HG03095 (cell line): Measurements from ENCODE around the gene SLIT3.

ENCODE experiments used
- ATAC-seq: cut with Tn5 transposase; IDR thresholded peaks from one replicate; pipeline ENCODE4 v1.9.1; 2021; ENCODE audit warnings: moderate library complexity; ENCODE audit not compliant: unreplicated experiment

SLIT3 gene

GRCh38 chr5:168818558-168818957 lies 482.4 kb downstream of the SLIT3 start:
- ATAC-seq = no peak

GRCh38 chr5:168817591-168817990 lies 483.3 kb downstream of the SLIT3 start:
- ATAC-seq = no peak

GRCh38 chr5:168816661-168817060 lies 484.3 kb downstream of the SLIT3 start:
- no peak for ATAC-seq

DNA sequence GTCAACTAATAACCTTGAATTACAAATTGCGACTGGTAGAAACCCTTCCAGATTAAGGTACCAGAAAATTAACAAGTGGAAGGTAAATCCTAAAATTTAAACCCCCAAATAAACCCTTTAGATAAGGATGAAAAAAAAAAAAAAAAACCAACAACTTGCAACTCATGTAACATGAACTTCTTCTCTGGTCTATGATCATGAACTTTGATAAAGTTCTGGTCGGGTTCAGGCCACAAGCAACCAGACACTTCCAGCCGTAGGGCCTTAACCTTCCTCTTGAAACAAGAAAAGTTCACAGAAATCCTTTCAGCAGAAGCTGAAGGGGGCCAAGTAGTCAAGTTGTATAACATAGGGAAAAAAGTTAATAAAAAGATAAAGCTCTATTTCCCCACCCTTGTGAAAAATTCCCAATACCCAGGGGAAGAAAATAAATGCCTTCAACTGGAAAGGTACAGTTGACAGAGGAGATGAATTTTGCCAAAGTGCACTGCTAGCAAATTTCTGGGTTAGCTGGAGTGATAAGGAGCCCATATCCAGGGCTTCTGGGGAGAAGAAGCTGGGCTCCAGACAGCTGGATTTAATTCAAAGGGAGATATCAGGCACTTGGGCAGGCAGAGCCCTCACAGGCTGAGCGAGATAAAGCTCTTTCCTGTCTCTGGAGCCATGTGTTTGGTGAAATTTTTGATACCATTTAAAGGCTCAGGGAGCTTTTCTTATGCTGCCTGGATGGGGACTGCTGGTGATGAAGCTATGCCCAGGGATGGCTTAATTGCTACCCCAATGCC lies 487.6 kb downstream of the SLIT3 start:
- ATAC-seq = no peak

GRCh38 chr5:168810641-168811040 lies 490.3 kb downstream of the SLIT3 start:
- ATAC-seq = no peak

- no peak for ATAC-seq
Observed at GRCh38 chr5:168809218-168809617, 491.7 kb downstream of the SLIT3 start.

- no peak for ATAC-seq
Observed at GRCh38 chr5:168808051-168808616, 492.8 kb downstream of the SLIT3 start.

- no peak for ATAC-seq
Observed at GRCh38 chr5:168807287-168807686, 493.7 kb downstream of the SLIT3 start.

DNA sequence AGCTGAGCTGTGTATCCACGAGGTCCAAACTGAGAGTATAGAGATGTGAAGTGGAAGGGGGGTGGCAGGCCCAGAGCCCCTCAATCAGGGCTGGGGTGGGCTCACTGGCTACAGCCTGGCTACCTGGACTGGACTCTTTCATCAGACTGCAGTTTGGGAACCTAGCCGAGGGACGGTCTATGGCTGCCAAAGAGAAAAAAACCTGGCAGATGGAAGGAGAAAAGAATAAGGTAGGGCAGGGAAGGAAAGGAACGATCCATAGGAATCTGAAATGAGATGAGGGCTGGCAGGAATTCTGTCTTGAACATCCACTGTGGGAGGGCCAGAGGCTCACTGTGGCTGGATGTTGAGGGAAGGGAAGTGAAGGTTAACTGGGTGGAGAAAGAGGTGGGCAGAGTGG lies 497.4 kb downstream of the SLIT3 start:
- no peak for ATAC-seq

DNA sequence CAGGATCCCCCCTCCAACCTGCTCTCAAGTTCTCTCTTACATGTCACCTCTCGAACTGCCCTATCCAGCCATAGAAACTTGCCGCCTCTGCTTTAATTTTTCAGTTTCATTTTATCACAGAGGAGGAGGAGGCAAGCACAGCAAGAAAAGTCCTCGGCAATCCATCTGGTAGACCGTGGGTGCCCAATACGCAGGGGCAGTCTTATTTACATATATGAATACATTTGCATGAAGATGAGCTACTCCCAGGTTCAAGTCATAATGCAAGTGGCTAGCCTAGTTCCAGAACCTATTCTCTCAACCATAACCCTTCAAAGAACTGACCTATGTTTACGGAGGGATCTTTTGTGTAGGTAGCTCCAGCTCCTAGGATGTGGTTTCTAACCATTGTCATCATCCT lies 498.6 kb downstream of the SLIT3 start:
- ATAC-seq = peak; percentile 56

DNA sequence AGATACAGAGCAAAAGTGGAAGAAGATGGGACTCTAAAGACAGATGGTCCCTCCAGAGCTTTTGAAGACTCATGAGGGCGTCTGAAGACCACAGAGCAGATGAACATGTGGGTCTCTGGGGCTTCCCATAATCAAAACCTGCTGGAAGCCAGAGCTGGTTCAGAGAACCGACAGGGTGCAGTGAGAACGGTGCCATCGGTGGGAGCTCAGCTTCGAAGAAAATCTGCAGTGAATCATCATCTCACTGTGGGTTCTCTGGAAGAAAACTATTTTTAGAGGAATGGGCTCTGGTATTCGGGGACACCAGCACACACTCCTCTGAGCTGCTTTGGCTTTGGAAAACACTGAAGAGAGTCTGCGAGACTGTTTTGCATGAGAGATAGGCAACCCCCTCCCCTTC lies 499.4 kb downstream of the SLIT3 start:
- no peak for ATAC-seq

- ATAC-seq = no peak
Observed at GRCh38 chr5:168800701-168801100, 500.2 kb downstream of the SLIT3 start.

- no peak for ATAC-seq
Observed at GRCh38 chr5:168798065-168799023, 502.6 kb downstream of the SLIT3 start.

GRCh38 chr5:168796593-168797580 lies 504.1 kb downstream of the SLIT3 start:
- ATAC-seq = no peak

GRCh38 chr5:168796000-168796399 lies 504.9 kb downstream of the SLIT3 start:
- ATAC-seq = no peak

DNA sequence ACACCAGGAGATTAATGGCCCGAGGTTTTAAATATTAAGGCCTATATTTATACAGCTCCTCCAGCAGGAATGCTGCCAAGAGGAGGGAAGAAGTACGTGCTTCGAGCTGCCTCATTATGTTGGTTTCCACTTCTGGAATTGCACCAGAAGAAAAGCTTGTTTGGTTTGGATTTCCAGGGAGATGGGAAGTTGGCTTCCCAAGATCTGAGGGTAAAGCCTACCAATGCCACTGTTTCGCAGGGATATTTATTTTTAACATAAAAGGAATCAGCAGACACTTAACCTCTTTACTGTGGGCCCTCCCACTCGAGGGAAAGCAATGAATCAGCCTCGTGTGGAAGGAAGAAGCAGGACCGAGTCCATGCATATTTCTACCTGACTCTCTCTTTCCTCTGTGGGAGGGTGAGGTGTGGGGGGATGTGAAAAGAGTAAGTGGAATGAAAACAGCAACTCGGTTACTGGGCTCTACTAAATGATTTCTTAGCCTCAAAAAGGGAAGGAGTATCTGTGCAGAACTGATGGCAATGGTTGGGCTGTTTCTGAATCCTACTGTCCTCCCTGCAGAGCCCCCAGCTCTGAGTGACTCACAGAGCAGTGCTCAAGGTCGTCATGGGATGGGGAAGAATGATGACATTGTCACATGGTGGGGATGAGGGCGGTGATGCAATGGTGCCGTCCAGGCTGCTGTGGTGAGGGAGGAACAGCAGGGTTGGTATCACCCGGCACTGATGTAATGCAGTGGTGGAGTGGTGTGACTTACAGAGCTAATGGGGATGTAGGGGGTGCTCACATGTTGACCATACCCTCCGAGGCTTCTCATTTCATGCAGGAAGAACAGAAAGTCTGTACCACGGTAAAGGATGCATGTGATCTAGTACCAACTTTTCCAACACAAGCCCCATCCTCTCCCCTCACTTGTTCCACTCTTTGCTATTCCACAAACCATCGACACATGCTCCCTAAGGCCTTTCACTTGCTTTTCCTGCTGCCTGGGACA lies 506.8 kb downstream of the SLIT3 start:
- no peak for ATAC-seq

- ATAC-seq = no peak
Observed at GRCh38 chr5:168792678-168793077, 508.3 kb downstream of the SLIT3 start.

GRCh38 chr5:168790671-168791250 lies 510.2 kb downstream of the SLIT3 start:
- ATAC-seq = no peak
